PC-9 (cell line): ENCODE results near the gene UBE2S. TPM values are rescaled to one million over a fixed set of nuclear protein-coding genes. Genes with fewer than 3 reads are reported as not detected.

Experiments
- BruUV-seq: library from RNA; stranded (reverse); fragments of 400-500 nt; replicated peaks from 2 replicates; lab custom pipeline; 2021; lab: Mats Ljungman, UMichigan
- CTCF ChIA-PET: fragments of 300-600 bp; sonication (Branson Sonifier 250); formaldehyde crosslinking; loops from one replicate; lab custom pipeline; 2022; ENCODE audit warnings: antibody characterized with exemption; lab: Charles Lee
- POLR2A ChIA-PET: fragments of 300-600 bp; sonication (Branson Sonifier 250); formaldehyde crosslinking; loops from one replicate; lab custom pipeline; 2022; ENCODE audit warnings: antibody characterized with exemption; ENCODE audit not compliant: unreplicated experiment; lab: Charles Lee
- DNase-seq, 2 experiments: peaks; one replicate each; pipeline versions ENCODE4 v3.0.0 to v3.0.0-alpha.2; 2015 to 2022; ENCODE audit warnings: mixed read lengths in 1 of 2
- H2AFZ ChIP-seq: fragments of 200-600 bp; sonication (generic); 2 replicates; pipeline ENCODE4 v1.8.1; 2017; ENCODE audit warnings: antibody characterized with exemption
- H3F3A ChIP-seq: fragments of 200-600 bp; sonication (generic); 2 replicates; pipeline ENCODE4 v1.8.1; 2017; ENCODE audit warnings: antibody characterized with exemption, mild to moderate bottlenecking, low read depth; ENCODE audit not compliant: insufficient read depth
- H3K27ac ChIP-seq: fragments of 200-600 bp; sonication (generic); 2 replicates; pipeline ENCODE4 v1.6.1; 2016; ENCODE audit warnings: mixed run types
- H3K27me3 ChIP-seq: fragments of 200-600 bp; sonication (generic); 2 replicates; pipeline ENCODE4 v1.6.1; 2016; ENCODE audit warnings: low read depth, mixed run types; ENCODE audit not compliant: insufficient read depth
- H3K36me3 ChIP-seq: fragments of 200-600 bp; sonication (generic); 2 replicates; pipeline ENCODE4 v1.6.1; 2016; ENCODE audit warnings: low read depth, mixed run types
- H3K4me1 ChIP-seq: fragments of 200-600 bp; sonication (generic); replicated peaks from 2 replicates; pipeline ENCODE4 v1.6.1; 2016; ENCODE audit warnings: mixed run types; ENCODE audit not compliant: insufficient read depth
- H3K4me2 ChIP-seq: fragments of 200-600 bp; sonication (generic); 2 replicates; pipeline ENCODE4 v1.6.1; 2017; ENCODE audit warnings: mixed run types
- H3K4me3 ChIP-seq: fragments of 200-600 bp; sonication (generic); 2 replicates; pipeline ENCODE4 v1.6.1; 2016; ENCODE audit warnings: mixed run types
- H3K79me2 ChIP-seq: fragments of 200-600 bp; sonication (generic); 2 replicates; pipeline ENCODE4 v1.6.1; 2017; ENCODE audit warnings: low read depth, mixed run types
- H3K9me2 ChIP-seq: fragments of 200-600 bp; sonication (generic); 2 replicates; pipeline ENCODE4 v1.8.1; 2017; ENCODE audit warnings: mild to moderate bottlenecking; ENCODE audit not compliant: insufficient read depth
- H3K9me3 ChIP-seq: fragments of 200-600 bp; sonication (generic); 2 replicates; pipeline ENCODE4 v1.8.1; 2016; ENCODE audit warnings: low read depth; ENCODE audit not compliant: insufficient read depth
- H4K20me1 ChIP-seq: fragments of 200-600 bp; sonication (generic); 2 replicates; pipeline ENCODE4 v1.8.1; 2017; ENCODE audit not compliant: insufficient read depth
- EZH2 ChIP-seq: fragments of 200-600 bp; sonication (generic); IDR thresholded peaks from 2 replicates; pipeline ENCODE4 v1.8.0; 2017; ENCODE audit warnings: antibody characterized with exemption, low read depth
- intact Hi-C: fragments of 100-400 bp; cut with micrococcal nuclease; formaldehyde crosslinking; loops from one replicate; pipeline ENCODE4 v1.10.0; 2022; ENCODE audit not compliant: unreplicated experiment
- total RNA-seq: library from RNA; stranded (reverse); gene quantifications from 2 replicates; pipeline ENCODE4 v1.2.3, GENCODE V29; 2021
- TF ChIP-seq, protein P1 (sequence below): fragments of 200-600 bp; sonication (generic); conservative IDR thresholded peaks from 2 replicates; pipeline ENCODE4 v1.6.1; 2017; ENCODE audit warnings: mixed run types, antibody characterized with exemption, mild to moderate bottlenecking, moderate library complexity

Gene UBE2S
- total RNA-seq, 1 experiment from 2014 or later: 359 TPM

DNA sequence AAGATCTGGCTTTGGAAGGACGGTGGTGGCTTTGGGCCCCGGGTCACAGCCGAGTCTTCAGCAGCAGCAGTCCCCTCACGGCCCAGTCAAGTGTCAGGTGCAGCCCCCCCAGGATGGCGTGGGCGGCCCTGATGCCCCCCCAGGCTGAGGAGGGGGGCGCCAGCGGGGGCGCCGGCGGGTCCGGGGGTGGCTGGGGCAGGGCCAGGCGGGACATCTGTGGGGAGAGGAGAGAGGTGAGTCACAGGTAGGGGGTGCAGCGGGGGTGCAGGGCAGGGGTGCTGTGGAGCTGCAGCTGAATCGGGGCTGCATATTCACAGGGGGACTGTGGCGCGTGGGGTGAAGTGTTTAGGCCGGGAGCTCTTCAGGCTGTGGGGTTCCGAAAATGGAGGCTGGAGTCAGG is 41.6 kb downstream of the UBE2S start:
- no peak overlapping the region for H3K4me2 ChIP-seq
- DNase-seq: no peak
- no peaks in the 10 kb centered on the region for H4K20me1 ChIP-seq
- intact Hi-C loops: no loop called here
- H3K9me3 ChIP-seq: no peaks in the 10 kb centered on the region
- H2AFZ ChIP-seq: no peak overlapping the region
- no peaks in the 10 kb centered on the region for H3K79me2 ChIP-seq
- H3F3A ChIP-seq: peaks cover 28% of the 10 kb centered on the region; the same call in 1 of the 2 replicates
- CTCF ChIA-PET: no interaction called here
- TF ChIP-seq, protein P1, sequence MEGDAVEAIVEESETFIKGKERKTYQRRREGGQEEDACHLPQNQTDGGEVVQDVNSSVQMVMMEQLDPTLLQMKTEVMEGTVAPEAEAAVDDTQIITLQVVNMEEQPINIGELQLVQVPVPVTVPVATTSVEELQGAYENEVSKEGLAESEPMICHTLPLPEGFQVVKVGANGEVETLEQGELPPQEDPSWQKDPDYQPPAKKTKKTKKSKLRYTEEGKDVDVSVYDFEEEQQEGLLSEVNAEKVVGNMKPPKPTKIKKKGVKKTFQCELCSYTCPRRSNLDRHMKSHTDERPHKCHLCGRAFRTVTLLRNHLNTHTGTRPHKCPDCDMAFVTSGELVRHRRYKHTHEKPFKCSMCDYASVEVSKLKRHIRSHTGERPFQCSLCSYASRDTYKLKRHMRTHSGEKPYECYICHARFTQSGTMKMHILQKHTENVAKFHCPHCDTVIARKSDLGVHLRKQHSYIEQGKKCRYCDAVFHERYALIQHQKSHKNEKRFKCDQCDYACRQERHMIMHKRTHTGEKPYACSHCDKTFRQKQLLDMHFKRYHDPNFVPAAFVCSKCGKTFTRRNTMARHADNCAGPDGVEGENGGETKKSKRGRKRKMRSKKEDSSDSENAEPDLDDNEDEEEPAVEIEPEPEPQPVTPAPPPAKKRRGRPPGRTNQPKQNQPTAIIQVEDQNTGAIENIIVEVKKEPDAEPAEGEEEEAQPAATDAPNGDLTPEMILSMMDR: no peak
- TF ChIP-seq EZH2: no peak
- H3K4me1 ChIP-seq: peaks cover 12% of the 10 kb centered on the region; the same call in 1 of the 2 replicates
- no peaks in the 10 kb centered on the region for H3K9me2 ChIP-seq
- BruUV-seq: no TSS peak
- POLR2A ChIA-PET: no interaction called here
- no peaks in the 10 kb centered on the region for H3K36me3 ChIP-seq
- peaks cover 5% of the 10 kb centered on the region; the same call in 1 of the 2 replicates for H3K27me3 ChIP-seq
- H3K4me3 ChIP-seq: no peak overlapping the region
- no peak overlapping the region for H3K27ac ChIP-seq

DNA sequence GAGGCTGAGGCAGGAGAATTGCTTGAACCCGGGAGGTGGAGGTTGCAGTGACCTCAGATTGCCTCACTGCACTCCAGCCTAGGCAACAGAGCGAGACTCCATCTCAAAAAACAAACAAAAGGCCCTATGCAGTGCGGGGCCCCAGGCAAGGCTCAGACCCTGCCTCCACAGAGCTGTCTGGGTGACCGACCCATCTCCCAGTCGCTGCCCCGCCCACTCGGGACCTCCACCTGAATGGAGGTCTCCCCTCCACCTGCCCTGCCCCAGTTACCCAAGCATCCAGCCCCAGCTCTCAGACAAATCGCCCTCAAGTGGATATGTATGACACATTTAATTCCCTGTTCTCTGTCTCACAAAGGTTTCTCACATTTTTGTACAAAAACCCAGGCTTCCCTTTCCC is 42.3 kb downstream of the UBE2S start:
- no peaks in the 10 kb centered on the region for H3K9me2 ChIP-seq
- no peaks in the 10 kb centered on the region for H3K79me2 ChIP-seq
- H3K4me1 ChIP-seq: peaks cover 6% of the 10 kb centered on the region; the same call in 1 of the 2 replicates
- ChIA-PET CTCF (no interaction called here), POLR2A (no interaction called here)
- no peak for DNase-seq
- no TSS peak for BruUV-seq
- no peak overlapping the region for H2AFZ ChIP-seq
- H3K9me3 ChIP-seq: no peaks in the 10 kb centered on the region
- H3K4me3 ChIP-seq: no peak overlapping the region
- intact Hi-C loops: no loop called here
- TF ChIP-seq, protein P1: no peak
- no peaks in the 10 kb centered on the region for H3K36me3 ChIP-seq
- no peaks in the 10 kb centered on the region for H4K20me1 ChIP-seq
- H3K27me3 ChIP-seq: no peaks in the 10 kb centered on the region; the same call in 1 of the 2 replicates
- no peak overlapping the region for H3K27ac ChIP-seq
- no peak overlapping the region for H3K4me2 ChIP-seq
- peaks cover 23% of the 10 kb centered on the region; the same call in 1 of the 2 replicates for H3F3A ChIP-seq

DNA sequence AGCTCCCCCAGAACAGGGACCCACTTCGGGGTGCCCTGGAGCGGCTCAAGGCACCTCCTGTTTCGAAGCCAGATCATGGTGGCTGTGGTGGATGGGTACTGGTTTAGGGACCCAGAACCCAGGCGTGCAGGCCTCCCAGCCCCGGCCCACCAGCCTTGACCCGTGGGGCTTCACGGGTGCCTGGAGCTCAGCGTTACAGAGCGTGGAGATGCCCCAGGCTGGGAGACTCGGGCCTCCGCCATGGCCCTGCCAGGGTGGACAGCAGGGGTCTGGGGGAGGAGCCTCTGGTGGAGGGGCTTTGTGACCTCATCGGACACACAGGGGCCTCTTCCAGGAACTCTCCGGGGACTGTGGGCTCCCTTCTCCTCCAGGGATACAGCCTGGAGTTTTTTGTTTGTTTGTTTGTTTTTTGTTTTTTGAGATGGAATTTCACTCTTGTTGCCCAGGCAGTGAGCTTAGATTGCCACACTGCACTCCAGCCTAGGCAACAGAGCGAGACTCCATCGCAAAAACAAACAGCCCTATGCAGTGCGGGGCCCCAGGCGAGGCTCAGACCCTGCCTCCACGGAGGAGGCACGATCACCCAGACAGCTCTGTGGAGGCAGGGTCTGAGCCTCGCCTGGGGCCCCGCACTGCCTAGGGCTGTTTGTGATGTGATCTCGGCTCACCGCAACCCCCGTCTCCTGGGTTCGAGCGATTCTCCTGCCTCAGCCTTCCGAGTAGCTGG is 44.4 kb downstream of the UBE2S start, which contains the start of gene GARIN5B:
Gene GARIN5B (minus strand): TSS at position 271 of the 727 bp plus-strand sequence. CDS start 194 bp downstream, at position 77.
- Histone ChIP-seq H4K20me1 (no peaks in the 10 kb centered on the region), H3F3A (peaks cover 15% of the 10 kb centered on the region; the same call in 1 of the 2 replicates), H3K4me1 (no peaks in the 10 kb centered on the region), H3K9me2 (no peaks in the 10 kb centered on the region), H3K36me3 (no peaks in the 10 kb centered on the region), H3K27me3 (no peaks in the 10 kb centered on the region), H3K4me3 (no peak within 1 kb of the TSS), H3K4me2 (no peak within 1 kb of the TSS), H3K9me3 (no peaks in the 10 kb centered on the region), H2AFZ (no peak within 1 kb of the TSS), H3K79me2 (no peaks in the 10 kb centered on the region), H3K27ac (no peak within 1 kb of the TSS)
- no peak for DNase-seq
- TF ChIP-seq EZH2: no peak
- TF ChIP-seq, protein P1: no peak
- POLR2A ChIA-PET: interaction anchor here (0.6 to 0.7 kb wide), 2 partner anchors 13 to 33 kb away, joined by 5 to 10 read pairs; no protein-coding TSS in a partner anchor
- intact Hi-C loops: no loop called here
- CTCF ChIA-PET: interaction anchor here (0.6 kb wide), 1 partner anchor 9 kb away, joined by 3 read pairs; no protein-coding TSS in a partner anchor
- no TSS peak for BruUV-seq
